AG08395 (cell line): Measurements from ENCODE around the gene TMEM260.
"Not testable (repeated sequence)": the region's sequence is repeated elsewhere in the genome, so short reads cannot be mapped to it uniquely, and the experiment has no call there.

ENCODE experiments used
- DNase-seq: peaks from one replicate; pipeline ENCODE4 v3.0.0; 2012; ENCODE audit warnings: mixed read lengths, low spot score

TMEM260 gene

DNA sequence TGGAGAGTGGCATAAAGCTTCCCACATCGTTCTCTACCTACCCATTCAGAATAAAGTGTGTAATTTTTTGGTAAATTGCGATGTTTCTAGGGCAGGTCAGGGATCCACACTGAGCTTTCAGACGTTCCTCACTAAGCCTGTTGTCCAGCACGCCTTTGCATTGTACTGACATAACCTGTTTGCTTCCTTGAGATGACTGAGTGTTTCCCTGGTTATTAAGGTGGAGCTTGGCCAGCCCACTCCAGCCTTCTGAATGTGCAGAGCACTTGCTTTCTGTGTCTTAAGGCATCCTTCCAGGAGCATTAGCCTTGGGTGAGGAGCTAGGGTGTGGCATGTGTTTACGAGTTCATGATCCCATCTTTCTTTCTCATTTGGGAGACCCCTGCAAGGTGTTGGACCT lies 96.4 kb downstream of the TMEM260 start:
- DNase-seq: no peak

DNA sequence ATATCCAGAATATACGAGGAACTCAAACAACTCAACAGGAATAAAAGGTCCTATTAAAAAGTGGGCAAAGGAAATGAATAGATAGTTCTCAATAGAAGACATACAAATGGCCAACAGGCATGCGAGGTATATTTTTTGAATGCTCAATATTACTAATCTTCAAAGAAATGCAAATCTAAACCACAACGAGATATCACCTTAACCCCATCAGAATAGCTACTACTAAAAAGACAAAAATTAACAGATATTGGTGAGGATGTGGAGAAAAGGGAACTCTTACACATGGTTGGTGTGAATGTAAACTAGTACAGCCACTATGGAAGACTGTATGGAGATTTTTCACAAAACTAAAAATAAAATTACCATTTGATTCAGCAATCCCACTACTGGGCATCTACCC lies 99.2 kb downstream of the TMEM260 start:
- no peak for DNase-seq

DNA sequence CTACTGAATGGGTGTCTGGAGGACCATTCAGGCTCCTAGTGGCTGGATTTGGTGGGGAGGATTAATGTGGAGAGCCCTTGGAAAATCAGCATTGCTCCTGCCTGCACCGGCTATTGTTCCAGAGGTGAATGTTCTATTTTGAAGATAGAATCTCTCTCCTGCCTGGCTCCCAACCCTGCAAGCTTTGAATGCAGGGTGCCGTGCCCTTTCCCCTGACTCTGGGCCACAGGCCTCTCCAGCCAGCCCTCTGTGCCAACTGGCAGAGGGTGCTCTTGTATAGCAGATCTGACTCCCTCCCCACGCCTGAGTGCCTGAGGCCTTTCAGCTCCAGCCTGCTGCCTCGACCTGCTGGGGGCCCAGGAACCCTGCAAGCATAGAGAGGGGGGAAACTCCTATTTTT lies 106.8 kb downstream of the TMEM260 start:
- no peak for DNase-seq

DNA sequence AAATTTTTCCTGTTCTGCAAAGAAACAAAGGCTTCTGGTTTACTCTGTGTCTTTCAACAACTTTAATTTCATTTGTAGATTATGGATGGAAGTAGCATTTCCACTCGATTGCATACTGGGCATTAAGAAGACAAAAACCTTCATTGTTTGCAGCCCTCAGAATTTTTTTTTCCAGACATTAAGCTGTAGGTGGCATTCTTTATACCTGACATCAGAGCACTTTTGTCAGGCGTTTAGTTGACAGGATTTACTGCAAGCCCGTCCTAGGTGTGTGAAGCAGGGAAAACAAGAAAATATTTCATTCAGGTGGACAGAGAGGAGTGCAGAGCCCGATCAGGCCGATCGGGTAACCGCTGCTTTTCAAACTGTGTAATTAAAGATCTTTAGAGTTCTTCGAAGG lies 107.5 kb downstream of the TMEM260 start:
- no peak for DNase-seq

DNA sequence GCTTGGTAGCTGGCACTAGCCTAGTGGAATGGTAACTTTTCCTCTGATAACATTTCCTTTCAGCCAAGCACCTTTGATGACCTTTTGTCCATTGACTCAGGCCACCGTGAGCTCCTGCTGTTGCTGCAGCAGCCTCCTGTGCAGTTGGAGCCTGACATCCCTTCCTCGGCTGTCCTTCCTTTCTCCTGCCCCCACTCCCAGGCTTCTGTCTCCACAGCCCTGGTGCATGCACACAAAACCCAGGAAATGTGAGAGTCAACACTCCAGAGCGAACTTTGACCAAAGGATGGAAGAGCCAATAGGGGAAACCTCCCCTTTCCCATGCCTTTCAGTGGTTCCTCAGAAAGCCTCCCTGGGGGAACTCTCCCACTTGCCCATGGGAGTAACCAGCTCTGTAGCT lies 115.0 kb downstream of the TMEM260 start:
- no peak for DNase-seq

DNA sequence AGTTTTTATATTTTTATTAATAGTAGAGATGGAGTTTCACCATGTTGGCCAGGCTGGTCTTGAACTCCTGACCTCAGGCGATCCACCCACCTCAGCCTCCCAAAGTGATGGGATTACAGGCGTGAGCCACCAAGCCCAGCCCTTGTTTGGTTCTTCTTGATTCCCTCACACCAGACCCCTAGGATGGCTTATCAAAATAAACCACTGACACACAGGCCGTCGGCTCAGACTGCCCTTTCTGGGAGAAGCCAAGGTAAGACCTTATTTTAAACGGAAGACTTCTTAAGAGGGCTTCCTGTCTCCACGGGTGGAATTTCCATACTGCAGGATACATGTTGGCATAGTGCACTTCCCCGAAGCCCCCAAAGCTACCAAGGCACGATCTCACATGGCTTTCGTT lies 115.6 kb downstream of the TMEM260 start:
- DNase-seq: not testable (repeated sequence)
